GM18508 (cell line): Measurements from ENCODE around the gene VAV2.

Experiments used
- ATAC-seq: cut with Tn5 transposase; IDR thresholded peaks from one replicate; pipeline ENCODE4 v1.9.1; 2021; ENCODE audit warnings: moderate number of reproducible peaks; ENCODE audit not compliant: insufficient read depth, unreplicated experiment

VAV2 gene

GRCh38 chr9:133981958-133982681, 10.0 kb downstream of the VAV2 start:
- ATAC-seq = no peak

- ATAC-seq = no peak
Measured at GRCh38 chr9:133981589-133981957, 10.6 kb downstream of the VAV2 start.

GRCh38 chr9:133980864-133981588, 11.1 kb downstream of the VAV2 start:
- no peak for ATAC-seq

GRCh38 chr9:133979921-133980863, 11.9 kb downstream of the VAV2 start:
- ATAC-seq = no peak

GRCh38 chr9:133979273-133979920, 12.7 kb downstream of the VAV2 start:
- ATAC-seq = no peak

GRCh38 chr9:133978899-133979272, 13.2 kb downstream of the VAV2 start:
- ATAC-seq = no peak

- no peak for ATAC-seq
Measured at GRCh38 chr9:133978226-133978898, 13.8 kb downstream of the VAV2 start.

GRCh38 chr9:133977421-133978201, 14.5 kb downstream of the VAV2 start:
- no peak for ATAC-seq

GRCh38 chr9:133976887-133977286, 15.2 kb downstream of the VAV2 start:
- no peak for ATAC-seq

GRCh38 chr9:133976191-133976861, 15.8 kb downstream of the VAV2 start:
- ATAC-seq = no peak

- no peak for ATAC-seq
Measured at GRCh38 chr9:133975511-133975910, 16.6 kb downstream of the VAV2 start.

GRCh38 chr9:133974631-133975341, 17.3 kb downstream of the VAV2 start:
- no peak for ATAC-seq

- no peak for ATAC-seq
Measured at GRCh38 chr9:133973791-133974630, 18.1 kb downstream of the VAV2 start.

- no peak for ATAC-seq
Measured at GRCh38 chr9:133973111-133973790, 18.9 kb downstream of the VAV2 start.

- no peak for ATAC-seq
Measured at GRCh38 chr9:133971981-133972941, 19.9 kb downstream of the VAV2 start.
